Pericardium fibroblast (primary cell): Measurements from ENCODE around the gene NLRP1. TPM values are rescaled to one million over a fixed set of nuclear protein-coding genes. Genes with fewer than 3 reads are reported as not detected.

Source experiments
- total RNA-seq: library from RNA; depleted of rRNA; stranded (reverse); fragments of >200 nt; gene quantifications from 2 replicates; pipeline ENCODE4 v1.2.3, GENCODE V29; 2015

The NLRP1 gene
- 29.0 and 29.4 TPM in 2 replicates for total RNA-seq

DNA sequence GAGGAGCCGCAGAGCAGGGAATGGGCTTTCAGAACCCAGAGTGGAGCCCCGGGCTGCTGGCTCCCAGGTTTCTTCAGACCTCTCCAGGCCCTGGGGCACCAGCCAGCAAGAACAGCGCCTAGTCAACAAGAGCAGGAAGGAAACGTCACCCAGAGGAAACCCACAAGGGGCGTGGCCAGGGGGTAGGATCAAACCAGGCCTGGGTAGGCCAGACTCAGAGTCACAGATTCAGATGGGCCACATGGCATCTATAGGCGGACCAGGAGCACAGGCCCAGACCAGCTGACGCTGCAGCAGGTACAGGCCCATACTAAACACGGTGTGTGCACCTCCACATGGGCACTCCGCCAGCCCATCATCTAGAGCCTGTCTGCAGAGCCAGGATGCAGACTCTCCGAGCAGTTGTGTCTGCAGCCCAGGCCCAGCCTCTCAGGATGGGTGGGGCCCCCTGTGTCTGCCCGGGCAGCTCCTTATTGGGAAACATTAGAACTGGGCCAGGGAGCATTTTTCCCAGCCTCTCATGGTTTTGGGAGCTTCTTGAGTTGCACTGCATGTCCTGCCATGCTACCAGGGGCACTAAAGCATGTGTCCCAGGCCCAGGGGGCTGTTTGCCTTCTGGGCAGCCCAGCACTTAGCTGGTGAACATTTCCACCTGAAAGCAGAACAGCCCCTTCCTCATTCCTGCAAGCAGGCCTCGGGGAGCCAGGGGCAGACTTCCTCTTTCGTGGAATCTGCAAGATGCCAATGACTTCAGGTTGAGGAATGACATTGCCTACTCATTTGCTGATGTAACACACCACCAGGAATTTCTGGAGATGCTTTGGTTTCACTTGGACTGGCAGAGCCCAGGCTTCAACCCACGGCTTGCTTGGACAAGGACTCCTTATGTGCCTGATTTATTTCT, at the start of gene NLRP1:
Gene NLRP1 (minus strand): TSS at position 127 of the 904 bp plus-strand sequence. CDS start 552 bp downstream, outside the sequence.

GRCh38 chr17:5486206-5487124, 97.8 kb downstream of the NLRP1 start, which contains the start of gene MIS12:
Gene MIS12, plus strand, starts transcription at chr17:5486566. Its CDS starts 2,297 bp downstream, at chr17:5488863.

DNA sequence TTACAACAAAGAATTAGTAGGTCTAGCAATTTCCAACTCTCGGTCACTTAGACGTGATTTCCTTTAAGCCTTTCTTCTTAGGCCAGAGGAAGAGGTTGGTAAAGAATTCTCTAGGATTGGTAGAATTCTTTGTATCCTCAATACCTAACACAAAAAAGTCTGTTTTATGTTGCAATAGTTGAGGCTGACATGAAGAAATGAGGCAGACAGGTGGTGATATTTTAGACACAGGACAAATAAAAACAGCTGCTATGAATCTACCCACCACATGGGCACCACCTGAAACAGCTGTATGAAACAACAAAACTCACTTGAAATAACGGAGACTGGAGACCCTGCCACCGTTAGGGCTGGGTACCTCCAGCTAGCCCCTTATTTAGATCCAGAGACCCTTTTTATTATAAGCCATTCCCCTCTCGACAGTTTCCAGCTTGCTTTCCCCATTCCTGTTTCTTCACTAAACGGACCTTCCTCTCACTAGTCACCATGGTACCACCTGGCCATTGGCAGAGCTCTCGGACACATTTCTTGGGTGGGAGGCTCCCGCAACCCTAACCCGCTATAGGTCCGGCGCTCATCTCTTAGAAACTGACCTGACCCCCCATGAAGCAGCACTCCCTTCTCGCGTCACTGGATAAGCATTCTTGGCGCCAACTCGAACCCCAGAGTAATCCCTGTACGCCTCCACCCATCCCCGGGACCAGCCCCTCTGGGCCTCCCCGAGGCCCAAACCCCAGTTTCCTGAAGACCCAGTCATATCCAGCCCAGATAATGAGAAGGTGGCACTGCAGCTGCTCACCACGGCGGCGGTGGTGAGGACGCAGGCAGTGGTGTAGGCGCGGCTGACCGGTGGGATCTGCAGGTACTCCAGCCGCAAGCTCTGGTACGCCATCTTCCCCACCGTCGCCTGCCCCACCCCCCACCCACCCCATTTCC, 98.8 kb downstream of the NLRP1 start, which contains the start of gene DERL2:
Gene DERL2 (minus strand): TSS at position 909 of the 936 bp plus-strand sequence. CDS start 17 bp downstream, at position 892.

Other genes starting within 250 kb of the NLRP1 start
- gene NUP88, start 164.8 kb downstream of the NLRP1 start, total RNA-seq, result 34.5 and 41.4 TPM in 2 replicates
- 13.4 and 32.7 TPM in 2 replicates for gene RPAIN, start 164.3 kb downstream of the NLRP1 start, total RNA-seq
- 148 and 187 TPM in 2 replicates for gene C1QBP, start 145.4 kb downstream of the NLRP1 start, total RNA-seq
- 4.2 and 6.8 TPM in 2 replicates for gene DHX33, start 115.5 kb downstream of the NLRP1 start, total RNA-seq
- 41.4 and 42.4 TPM in 2 replicates for gene DERL2, start 98.3 kb downstream of the NLRP1 start, total RNA-seq
- gene MIS12, start 97.9 kb downstream of the NLRP1 start, total RNA-seq, result 11.2 and 14.6 TPM in 2 replicates